Ovary (tissue), 9 donors: ENCODE results near the gene PDLIM7. TPM values are rescaled to one million over a fixed set of nuclear protein-coding genes. Genes with fewer than 3 reads are reported as not detected.

Source experiments
- DNase-seq, 5 donors: peaks; one replicate each; pipeline ENCODE4 v3.0.0-alpha.2; 2019 to 2020
- H3K27ac ChIP-seq, 2 donors: fragments of 200-600 bp; one replicate each; pipeline versions ENCODE4 v1.5.1 to v1.8.0; 2019 to 2022
- H3K27me3 ChIP-seq: fragments of 200-600 bp; one replicate; pipeline ENCODE4 v1.8.0; 2022
- H3K36me3 ChIP-seq: fragments of 200-600 bp; sonication (generic); one replicate; pipeline ENCODE4 v1.5.1; 2019
- H3K4me1 ChIP-seq: one replicate; pipeline ENCODE4 v1.8.1; 2013; ENCODE audit warnings: mild to moderate bottlenecking, moderate library complexity; ENCODE audit not compliant: insufficient read depth
- H3K4me3 ChIP-seq: fragments of 200-600 bp; sonication (generic); one replicate; pipeline ENCODE4 v1.5.1; 2017
- H3K9me3 ChIP-seq, 2 donors: fragments of 200-600 bp in 1 of 2; sonication (generic) in 1 of 2; one replicate each; pipeline versions ENCODE4 v1.5.1 to v1.8.1; 2013 to 2019; ENCODE audit warnings: mild to moderate bottlenecking in 1 of 2, moderate library complexity in 1 of 2
- EP300 ChIP-seq: sonication (generic); formaldehyde crosslinking; IDR thresholded peaks from one replicate; pipeline ENCODE4 v1.6.1; 2017; ENCODE audit warnings: antibody characterized with exemption
- POLR2A ChIP-seq: fragments of 450-650 bp; IDR thresholded peaks from one replicate; pipeline ENCODE4 v1.6.1; 2017; ENCODE audit warnings: antibody characterized with exemption, mild to moderate bottlenecking, moderate library complexity
- WGBS, 3 donors: extraction: QIAGEN DNeasy Blood & Tissue Kit in 1 of 3; methylation state at CpG; one replicate each; pipeline versions ENCODE4 v1.1.5 to v1.1.7; 2013 to 2017; 5-methylcytosine and 5-hydroxymethylcytosine counted together
- intact Hi-C, 4 donors: fragments of 100-400 bp; cut with DNase I; formaldehyde crosslinking; loops; one replicate each; pipeline versions ENCODE4 v1.11.0 to v1.15.1; 2022 to 2023
- polyA plus RNA-seq, 2 donors: library from polyadenylated mRNA; stranded (reverse); fragments of 200-250 nt in 1 of 2; fragments of 350-450 nt in 1 of 2; fragmentation: Illumina TruSeq in 1 of 2; extraction: RNeasy Lipid Tissue Mini Kit (QIAGEN cat#74804) in 1 of 2; gene quantifications; one replicate each; pipeline ENCODE4 v1.2.3, GENCODE V29; 2013 to 2014
- total RNA-seq, 7 donors: library from RNA; depleted of rRNA in 2 of 7; stranded (reverse); fragments of >200 nt in 2 of 7; fragmentation: NEBNext Ultra II Directional in 3 of 7; extraction: Animal tissue kit (Norgen Biotek cat#: 25700) in 3 of 7; gene quantifications; one replicate each; pipeline versions ENCODE4 v1.1.0 to v1.2.4, GENCODE V29; 2016 to 2023
- TF ChIP-seq, protein P1 (sequence below), 3 donors: fragments of 450-650 bp in 2 of 3; fragments of 200-600 bp in 1 of 3; IDR thresholded peaks; one replicate each; pipeline versions ENCODE4 v1.5.1 to v1.8.0; 2016 to 2022; ENCODE audit warnings: antibody characterized with exemption in 3 of 3, mild to moderate bottlenecking in 1 of 3
- donor health status: DM: no; HTN: no; CAD: no; lungs with moderate emphysema.
- donor health status: DM: no; HTN: no; CAD: no.
- donor health status: Bipolar disorder and iron deficiency.
- donor health status: DM: yes; HTN: yes; CAD: no.
- donor health status: DM: no; HTN: no; CAD: no.
- donor health status: DM: yes; HTN: yes; CAD: no.

The PDLIM7 gene
- total and polyA plus RNA-seq, 9 donors = 25.7 to 243 (median 83.3) TPM

- Histone ChIP-seq H3K27me3 (no peaks in the 10 kb centered on the region), H3K4me1 (peaks cover 6% of the 10 kb centered on the region), H3K27ac (no peak within 1 kb of the TSS), H3K36me3 (no peaks in the 10 kb centered on the region), H3K9me3 (no peaks in the 10 kb centered on the region), H3K4me3 (peak within 1 kb of the TSS; percentile 42)
- intact Hi-C loops = loop anchor here in 1 of 4 donors (5.0 kb wide), 1 partner anchor 39 kb away; the partner anchor contains the start of gene F12
- peak; percentile 55 to 80 (median 69) for DNase-seq
- TF ChIP-seq, protein P1, sequence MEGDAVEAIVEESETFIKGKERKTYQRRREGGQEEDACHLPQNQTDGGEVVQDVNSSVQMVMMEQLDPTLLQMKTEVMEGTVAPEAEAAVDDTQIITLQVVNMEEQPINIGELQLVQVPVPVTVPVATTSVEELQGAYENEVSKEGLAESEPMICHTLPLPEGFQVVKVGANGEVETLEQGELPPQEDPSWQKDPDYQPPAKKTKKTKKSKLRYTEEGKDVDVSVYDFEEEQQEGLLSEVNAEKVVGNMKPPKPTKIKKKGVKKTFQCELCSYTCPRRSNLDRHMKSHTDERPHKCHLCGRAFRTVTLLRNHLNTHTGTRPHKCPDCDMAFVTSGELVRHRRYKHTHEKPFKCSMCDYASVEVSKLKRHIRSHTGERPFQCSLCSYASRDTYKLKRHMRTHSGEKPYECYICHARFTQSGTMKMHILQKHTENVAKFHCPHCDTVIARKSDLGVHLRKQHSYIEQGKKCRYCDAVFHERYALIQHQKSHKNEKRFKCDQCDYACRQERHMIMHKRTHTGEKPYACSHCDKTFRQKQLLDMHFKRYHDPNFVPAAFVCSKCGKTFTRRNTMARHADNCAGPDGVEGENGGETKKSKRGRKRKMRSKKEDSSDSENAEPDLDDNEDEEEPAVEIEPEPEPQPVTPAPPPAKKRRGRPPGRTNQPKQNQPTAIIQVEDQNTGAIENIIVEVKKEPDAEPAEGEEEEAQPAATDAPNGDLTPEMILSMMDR (IDR thresholded peaks at IDR 0.05) = peak in 2 of 3 donors; percentile 8 to 9
- no peak for TF ChIP-seq POLR2A
- WGBS, 3 donors = 0% methylated on average over 27 to 87 of the region's 89 CpGs
Measured at GRCh38 chr5:177446200-177447065, 51.0 kb downstream of the PDLIM7 start, which contains the start of gene PRR7. Gene PRR7 (plus strand): TSS chr5:177446814. CDS start chr5:177455068, 8,254 bp downstream.

DNA sequence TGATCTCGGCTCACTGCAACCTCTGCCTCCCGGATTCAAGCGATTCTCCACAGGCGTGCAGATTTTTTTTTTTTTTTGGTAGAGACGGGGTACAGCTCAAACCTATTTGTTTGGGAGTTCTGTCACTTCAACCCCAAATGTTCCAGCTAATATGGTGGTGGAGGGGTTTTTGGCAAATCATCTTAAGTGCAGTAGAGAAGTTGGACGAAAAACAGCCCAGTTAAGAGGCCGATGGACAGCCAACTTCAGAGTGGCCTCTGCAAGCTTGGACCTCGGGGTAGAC, 51.5 kb downstream of the PDLIM7 start:
- TF ChIP-seq POLR2A (no peak), EP300 (no peak)
- TF ChIP-seq, protein P1 (IDR thresholded peaks at IDR 0.05) = no peak
- Histone ChIP-seq H3K4me1 (peaks cover 6% of the 10 kb centered on the region), H3K27me3 (no peaks in the 10 kb centered on the region), H3K36me3 (no peaks in the 10 kb centered on the region), H3K9me3 (no peaks in the 10 kb centered on the region), H3K27ac (no peak overlapping the region), H3K4me3 (no peak overlapping the region)
- no peak for DNase-seq
- 1 to 2% (median 1%) methylated on average over 8 of the region's 8 CpGs for WGBS, 3 donors
- intact Hi-C loops = loop anchor here in 1 of 4 donors (5.0 kb wide), 1 partner anchor 39 kb away; the partner anchor contains the start of gene F12

DNA sequence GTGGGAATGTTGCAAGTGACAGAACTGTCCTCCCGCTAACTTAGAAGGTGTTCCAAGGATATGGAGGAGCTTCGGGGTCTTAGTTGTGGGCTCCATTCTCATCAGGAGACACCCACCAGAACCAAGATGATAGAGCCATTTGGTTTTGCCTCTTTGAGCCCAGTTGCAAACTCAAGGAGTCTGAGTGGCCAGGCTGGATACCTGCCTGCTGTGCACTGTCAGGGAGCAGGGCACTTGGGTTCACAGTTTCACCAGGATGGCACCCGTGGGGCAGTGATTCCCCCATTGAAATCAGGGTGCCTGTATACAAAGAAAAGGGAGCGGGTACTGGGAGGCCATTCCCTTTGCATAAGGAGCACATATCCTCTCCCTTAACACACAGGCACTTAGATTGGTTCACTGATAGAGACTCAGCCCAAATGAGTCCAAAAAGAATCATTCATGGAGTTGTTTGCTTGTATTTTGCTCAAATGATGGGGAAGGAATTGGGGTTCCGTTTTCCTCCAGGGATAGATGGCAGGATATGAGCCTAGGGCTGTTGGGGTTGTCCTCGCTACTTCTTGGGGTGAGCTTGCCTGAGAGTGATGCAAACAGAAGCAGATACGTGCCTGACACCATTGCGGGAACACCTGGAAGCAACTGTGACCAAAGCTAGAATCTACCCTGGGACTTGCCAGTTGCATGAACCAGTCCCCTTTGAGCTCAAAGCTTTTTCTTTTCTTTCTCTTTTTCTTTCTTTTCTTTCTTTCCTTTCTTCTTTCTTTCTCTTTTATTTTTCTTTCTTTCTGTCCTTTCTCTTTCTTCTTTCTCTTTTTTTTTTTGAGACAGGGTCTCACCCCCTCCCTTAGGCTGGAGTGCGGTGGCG, 52.1 kb downstream of the PDLIM7 start:
- no peaks in the 10 kb centered on the region for H3K36me3 ChIP-seq
- no peak overlapping the region for H3K4me3 ChIP-seq
- intact Hi-C loops = loop anchor here in 1 of 4 donors (5.0 kb wide), 1 partner anchor 38 kb away; the partner anchor contains the start of gene F12
- H3K27me3 ChIP-seq = no peaks in the 10 kb centered on the region
- DNase-seq = no peak
- H3K9me3 ChIP-seq = no peaks in the 10 kb centered on the region
- H3K4me1 ChIP-seq = peaks cover 6% of the 10 kb centered on the region
- no peak for TF ChIP-seq EP300
- no peak for TF ChIP-seq POLR2A
- TF ChIP-seq, protein P1 (IDR thresholded peaks at IDR 0.05) = no peak
- 39 to 47% (median 44%) methylated on average over 10 of the region's 10 CpGs for WGBS, 3 donors
- H3K27ac ChIP-seq = no peak overlapping the region
